AG08395 (cell line): ENCODE measurements around the gene DMRT1.

Experiments
- DNase-seq: peaks from one replicate; pipeline ENCODE4 v3.0.0; 2012; ENCODE audit warnings: mixed read lengths, low spot score

Gene DMRT1

DNA sequence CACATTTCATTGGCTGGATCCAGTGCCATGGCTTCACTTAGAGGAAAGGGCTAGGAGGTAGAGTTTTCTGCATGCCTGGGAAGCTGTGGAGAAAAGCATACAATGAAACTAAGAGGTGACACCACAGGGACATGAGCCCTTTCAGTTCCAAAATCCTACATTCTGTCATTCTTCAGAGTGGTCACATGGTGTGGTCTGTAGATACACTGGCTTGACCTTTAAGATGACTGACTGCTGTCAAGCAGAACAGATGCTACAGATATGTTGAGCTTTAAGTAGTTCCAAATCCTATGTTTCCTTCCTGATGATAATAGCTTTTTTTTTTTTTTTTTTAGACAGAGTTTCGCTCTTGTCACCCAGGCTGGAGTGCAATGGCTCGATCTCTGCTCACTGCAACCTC, 161.2 kb downstream of the DMRT1 start:
- no peak for DNase-seq

DNA sequence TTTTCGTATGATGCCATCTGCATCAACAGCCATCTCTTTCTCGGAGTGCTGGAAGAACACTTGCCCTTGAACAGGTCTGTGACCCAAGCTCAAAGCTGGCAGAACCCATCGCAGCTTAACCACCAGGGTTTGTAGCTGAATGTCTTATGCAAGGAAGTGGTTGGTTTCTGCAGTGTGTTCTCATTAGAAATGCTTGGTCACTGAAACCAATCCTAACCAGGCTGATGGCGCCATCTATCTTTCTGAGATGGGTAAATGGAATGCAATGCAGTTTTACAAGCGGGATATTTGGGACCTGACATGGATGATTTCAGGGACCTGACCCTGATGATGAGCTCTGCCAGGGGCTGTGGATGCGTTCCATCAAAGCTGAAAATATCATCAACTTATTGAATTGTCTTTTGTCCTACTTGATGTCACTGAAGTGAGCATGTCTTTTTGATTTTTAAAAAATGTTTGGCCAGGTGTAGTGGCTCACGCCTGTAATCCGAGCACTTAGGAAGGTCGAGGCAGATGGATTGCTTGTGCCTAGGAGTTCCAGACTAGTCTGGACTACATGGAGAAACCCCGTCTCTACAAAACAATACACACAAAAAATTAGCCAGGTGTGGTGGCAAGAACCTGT, 163.7 kb downstream of the DMRT1 start:
- DNase-seq = peak; percentile 72

DNA sequence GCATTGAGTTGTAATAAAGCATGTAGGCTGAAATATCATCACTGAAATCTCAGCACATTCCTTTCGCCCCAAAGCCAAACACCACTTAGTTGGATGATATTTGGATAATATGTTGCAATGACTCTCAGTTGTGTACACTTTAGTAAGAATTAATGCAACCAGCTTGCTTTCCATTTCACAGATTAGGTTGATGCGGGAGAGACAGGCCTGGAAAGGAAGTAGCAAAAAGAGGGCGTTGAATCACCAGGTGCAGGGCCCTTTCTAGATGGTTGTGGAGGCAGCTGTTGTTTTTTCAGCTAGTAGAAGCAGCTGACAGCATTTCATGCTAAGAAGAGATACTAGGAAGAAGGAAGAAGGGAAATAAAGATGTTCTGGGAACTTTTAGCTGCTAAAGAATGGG, 165.8 kb downstream of the DMRT1 start:
- no peak for DNase-seq

DNA sequence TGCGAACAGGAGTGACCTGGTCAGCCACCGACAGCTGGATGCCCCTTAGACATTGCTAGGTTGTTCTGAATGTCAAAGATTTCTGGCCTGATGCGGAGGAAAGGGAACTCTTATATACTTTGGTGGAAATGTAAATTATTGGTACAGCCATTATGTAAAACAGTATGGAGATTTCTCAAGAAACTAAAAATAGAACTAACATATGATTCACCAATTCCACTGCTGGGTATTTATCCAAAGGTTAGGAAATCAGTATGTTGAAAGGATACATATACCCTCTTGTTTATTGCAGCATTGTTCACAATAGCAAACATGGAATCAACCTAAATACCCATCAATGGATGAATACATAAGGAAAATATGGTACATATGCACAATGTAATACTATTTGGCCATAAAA, 166.7 kb downstream of the DMRT1 start:
- no peak for DNase-seq

DNA sequence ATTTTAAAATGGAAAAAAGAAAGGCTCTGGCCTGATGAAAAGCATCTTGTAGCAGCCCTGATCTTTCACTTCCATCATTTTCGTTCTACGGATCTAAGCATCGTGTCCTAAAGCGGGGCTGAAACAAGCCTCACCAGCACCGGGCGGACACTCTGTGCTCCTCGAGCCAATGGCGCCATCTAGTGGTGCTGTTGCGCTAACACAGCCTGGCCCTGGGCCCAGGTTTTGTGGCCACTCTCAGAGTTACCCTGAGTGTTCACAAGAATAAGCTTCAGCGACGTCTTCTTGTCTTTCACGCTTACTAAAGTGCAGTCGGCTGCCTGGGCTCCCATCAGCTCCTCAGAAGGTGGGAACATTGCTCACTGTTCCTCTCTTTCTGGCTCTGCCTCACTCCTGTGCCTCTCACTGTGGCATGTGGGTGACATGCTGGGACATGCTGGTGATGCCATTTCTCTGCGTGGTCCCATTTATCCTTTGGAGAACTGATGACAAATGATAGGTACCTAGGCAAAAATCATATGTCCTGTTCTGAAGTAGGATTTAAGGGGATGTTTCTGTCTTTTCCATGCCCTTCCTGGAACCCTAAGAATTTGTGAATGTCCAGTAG, 167.7 kb downstream of the DMRT1 start:
- DNase-seq = peak; percentile 79

DNA sequence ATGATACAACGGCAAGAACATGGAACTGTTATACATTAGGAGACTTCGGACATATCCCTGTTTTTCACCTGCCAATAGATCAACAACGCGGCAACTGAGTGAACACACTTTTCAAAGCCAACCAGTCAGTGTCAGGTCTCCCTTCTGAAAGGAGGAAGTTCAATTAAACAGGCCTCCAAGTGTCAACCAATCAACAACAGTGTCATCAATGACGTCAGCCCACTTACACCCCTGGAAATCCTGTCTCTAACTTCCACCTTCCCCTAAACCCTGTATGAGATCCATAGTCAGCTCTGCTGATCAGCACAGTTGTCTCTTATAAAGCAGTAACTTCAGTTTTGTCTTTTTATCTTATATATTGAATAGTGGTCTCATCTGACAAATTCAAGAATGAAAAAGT, 171.5 kb downstream of the DMRT1 start:
- no peak for DNase-seq

DNA sequence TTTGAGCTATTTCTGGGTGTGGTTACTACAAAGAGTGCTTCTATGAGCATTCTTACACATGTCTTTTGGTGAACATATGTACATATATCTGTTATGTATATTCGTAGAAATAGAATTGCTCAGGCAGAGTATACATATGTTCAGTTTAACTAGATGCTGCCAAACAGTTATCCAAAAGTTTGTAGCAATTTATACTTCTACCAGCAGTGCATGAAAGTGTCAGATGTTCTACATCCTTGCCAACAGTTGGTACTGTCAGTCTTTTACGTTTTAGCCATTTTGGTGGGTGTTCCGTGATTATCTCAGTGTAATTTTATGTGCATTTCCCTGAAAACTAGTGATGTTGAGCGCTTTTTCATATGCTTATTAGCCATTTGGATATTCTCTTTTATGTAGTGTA, 172.7 kb downstream of the DMRT1 start:
- no peak for DNase-seq

DNA sequence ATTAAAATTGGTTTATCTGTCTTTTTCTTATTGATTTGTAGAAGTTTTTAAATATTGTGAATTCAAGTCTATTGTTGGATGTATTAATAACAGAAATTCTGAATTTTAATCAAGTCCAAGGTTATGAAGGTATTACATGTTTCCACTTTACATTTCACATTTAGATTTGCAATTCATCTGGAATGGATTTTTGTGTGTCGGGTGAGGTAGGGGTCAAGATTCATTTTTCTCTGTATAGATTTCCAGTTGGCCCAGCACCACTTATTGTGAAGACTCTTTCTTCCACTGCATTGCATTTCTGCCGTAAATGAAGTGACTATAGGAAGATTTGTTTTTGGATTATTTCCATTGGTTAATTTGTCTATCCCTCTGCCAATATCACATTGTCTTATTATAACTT, 173.1 kb downstream of the DMRT1 start:
- DNase-seq = no peak

DNA sequence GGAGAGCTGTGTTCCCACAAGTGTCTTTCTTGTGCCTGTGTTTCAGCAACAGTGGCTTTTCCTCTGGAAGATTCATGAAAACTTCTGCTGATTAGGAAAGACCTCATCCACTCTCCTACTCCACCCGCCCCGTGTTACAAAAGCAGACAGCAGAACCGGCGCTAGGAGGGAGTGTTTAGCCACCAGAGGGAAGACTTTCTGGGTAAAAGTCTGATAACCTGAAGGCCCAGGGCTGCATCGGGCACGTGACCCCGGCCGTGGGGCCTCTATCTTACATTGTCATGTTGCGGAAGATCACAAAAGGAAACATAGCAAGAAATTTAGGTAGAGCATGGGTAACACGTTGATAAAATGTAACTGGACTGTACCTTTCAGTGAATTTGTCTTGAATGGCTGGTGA, 176.6 kb downstream of the DMRT1 start:
- peak; percentile 50 for DNase-seq
